Measurements from ENCODE around the gene SRI.
A peak's percentile ranks its signal among the peaks of the same experiment; 100 is the strongest.

Gene SRI

GRCh38 chr7:88223265-88223664 lies 3.4 kb upstream of the SRI start:
- H3K4me3 ChIP-seq (ENCODE audit: low read length), result no peak overlapping the region
- peaks cover 36% of the 10 kb centered on the region for H3K4me1 ChIP-seq (ENCODE audit: control insufficient read depth, insufficient read depth, low read length)
- no peaks in the 10 kb centered on the region for H3K9me3 ChIP-seq (replicated peaks; ENCODE audit: low read length)
- H3K27me3 ChIP-seq (ENCODE audit: control insufficient read depth, insufficient read depth, low read length), result no peaks in the 10 kb centered on the region
- H3K36me3 ChIP-seq (ENCODE audit: insufficient read depth, low read length), result no peaks in the 10 kb centered on the region
- no peak overlapping the region for H3K4me2 ChIP-seq (ENCODE audit: low read length)
- no peak overlapping the region for H3K9ac ChIP-seq (ENCODE audit: low read depth, low read length)

GRCh38 chr7:88218836-88219605 lies 817 bp downstream of the SRI start:
- peak overlapping the region; percentile 86 for H3K4me3 ChIP-seq (ENCODE audit: low read length)
- H3K4me1 ChIP-seq (ENCODE audit: control insufficient read depth, insufficient read depth, low read length), result peaks cover 16% of the 10 kb centered on the region
- H3K9me3 ChIP-seq (replicated peaks; ENCODE audit: low read length), result no peaks in the 10 kb centered on the region

GRCh38 chr7:88218429-88218745 lies 1.5 kb downstream of the SRI start:
- Histone ChIP-seq H3K9ac (ENCODE audit: low read depth, low read length) (peak overlapping the region; percentile 88), H3K36me3 (ENCODE audit: insufficient read depth, low read length) (peaks cover 31% of the 10 kb centered on the region), H3K4me3 (ENCODE audit: low read length) (peak overlapping the region; percentile 86), H3K27me3 (ENCODE audit: control insufficient read depth, insufficient read depth, low read length) (no peaks in the 10 kb centered on the region), H3K9me3 (replicated peaks; ENCODE audit: low read length) (no peaks in the 10 kb centered on the region), H3K4me2 (ENCODE audit: low read length) (peak overlapping the region; percentile 87), H3K4me1 (ENCODE audit: control insufficient read depth, insufficient read depth, low read length) (peaks cover 16% of the 10 kb centered on the region)

More at GRCh38 chr7:88218836-88219605, 817 bp downstream of the SRI start:
- Histone ChIP-seq H3K4me2 (ENCODE audit: low read length) (peak overlapping the region; percentile 87), H3K9ac (ENCODE audit: low read depth, low read length) (peak overlapping the region; percentile 88), H3K27me3 (ENCODE audit: control insufficient read depth, insufficient read depth, low read length) (no peaks in the 10 kb centered on the region), H3K36me3 (ENCODE audit: insufficient read depth, low read length) (peaks cover 24% of the 10 kb centered on the region)

- H3K4me1 ChIP-seq (ENCODE audit: control insufficient read depth, insufficient read depth, low read length), result peaks cover 16% of the 10 kb centered on the region
- H3K27me3 ChIP-seq (ENCODE audit: control insufficient read depth, insufficient read depth, low read length), result no peaks in the 10 kb centered on the region
- H3K9ac ChIP-seq (ENCODE audit: low read depth, low read length), result peak overlapping the region; percentile 88
- H3K36me3 ChIP-seq (ENCODE audit: insufficient read depth, low read length), result peaks cover 36% of the 10 kb centered on the region
- H3K4me3 ChIP-seq (ENCODE audit: low read length), result peak overlapping the region; percentile 86
- H3K4me2 ChIP-seq (ENCODE audit: low read length), result peak overlapping the region; percentile 87
- H3K9me3 ChIP-seq (replicated peaks; ENCODE audit: low read length), result no peaks in the 10 kb centered on the region
These were observed 2.0 kb downstream of the SRI start for GRCh38 chr7:88217675-88218428.

GRCh38 chr7:88216276-88216675 lies 3.6 kb downstream of the SRI start:
- Histone ChIP-seq H3K9ac (ENCODE audit: low read depth, low read length) (no peak overlapping the region), H3K36me3 (ENCODE audit: insufficient read depth, low read length) (peaks cover 52% of the 10 kb centered on the region), H3K4me3 (ENCODE audit: low read length) (no peak overlapping the region), H3K9me3 (replicated peaks; ENCODE audit: low read length) (no peaks in the 10 kb centered on the region), H3K27me3 (ENCODE audit: control insufficient read depth, insufficient read depth, low read length) (no peaks in the 10 kb centered on the region), H3K4me2 (ENCODE audit: low read length) (no peak overlapping the region), H3K4me1 (ENCODE audit: control insufficient read depth, insufficient read depth, low read length) (peaks cover 16% of the 10 kb centered on the region)

- Histone ChIP-seq H3K4me2 (ENCODE audit: low read length) (no peak overlapping the region), H3K27me3 (ENCODE audit: control insufficient read depth, insufficient read depth, low read length) (no peaks in the 10 kb centered on the region), H3K4me3 (ENCODE audit: low read length) (no peak overlapping the region), H3K9me3 (replicated peaks; ENCODE audit: low read length) (no peaks in the 10 kb centered on the region), H3K4me1 (ENCODE audit: control insufficient read depth, insufficient read depth, low read length) (peaks cover 9% of the 10 kb centered on the region), H3K36me3 (ENCODE audit: insufficient read depth, low read length) (peaks cover 56% of the 10 kb centered on the region), H3K9ac (ENCODE audit: low read depth, low read length) (no peak overlapping the region)
These were observed 4.5 kb downstream of the SRI start for GRCh38 chr7:88215295-88215694.

- no peak overlapping the region for H3K4me2 ChIP-seq (ENCODE audit: low read length)
These were observed 5.4 kb downstream of the SRI start for GRCh38 chr7:88214456-88214855.

GRCh38 chr7:88212918-88213317 lies 6.9 kb downstream of the SRI start:
- Histone ChIP-seq H3K4me2 (ENCODE audit: low read length) (no peak overlapping the region), H3K36me3 (ENCODE audit: insufficient read depth, low read length) (peaks cover 74% of the 10 kb centered on the region), H3K27me3 (ENCODE audit: control insufficient read depth, insufficient read depth, low read length) (no peaks in the 10 kb centered on the region), H3K9me3 (replicated peaks; ENCODE audit: low read length) (no peaks in the 10 kb centered on the region), H3K4me1 (ENCODE audit: control insufficient read depth, insufficient read depth, low read length) (peaks cover 4% of the 10 kb centered on the region), H3K4me3 (ENCODE audit: low read length) (no peak overlapping the region), H3K9ac (ENCODE audit: low read depth, low read length) (no peak overlapping the region)

More at GRCh38 chr7:88214456-88214855, 5.4 kb downstream of the SRI start:
- H3K4me3 ChIP-seq (ENCODE audit: low read length), result no peak overlapping the region
- H3K9ac ChIP-seq (ENCODE audit: low read depth, low read length), result no peak overlapping the region
- H3K27me3 ChIP-seq (ENCODE audit: control insufficient read depth, insufficient read depth, low read length), result no peaks in the 10 kb centered on the region
- H3K36me3 ChIP-seq (ENCODE audit: insufficient read depth, low read length), result peaks cover 61% of the 10 kb centered on the region
- H3K9me3 ChIP-seq (replicated peaks; ENCODE audit: low read length), result no peaks in the 10 kb centered on the region
- H3K4me1 ChIP-seq (ENCODE audit: control insufficient read depth, insufficient read depth, low read length), result peaks cover 9% of the 10 kb centered on the region

GRCh38 chr7:88208521-88208920 lies 11.3 kb downstream of the SRI start:
- no peaks in the 10 kb centered on the region for H3K4me1 ChIP-seq (ENCODE audit: control insufficient read depth, insufficient read depth, low read length)
- no peak overlapping the region for H3K4me3 ChIP-seq (ENCODE audit: low read length)
- H3K4me2 ChIP-seq (ENCODE audit: low read length), result no peak overlapping the region
- peaks cover 84% of the 10 kb centered on the region for H3K36me3 ChIP-seq (ENCODE audit: insufficient read depth, low read length)
- no peaks in the 10 kb centered on the region for H3K9me3 ChIP-seq (replicated peaks; ENCODE audit: low read length)
- H3K27me3 ChIP-seq (ENCODE audit: control insufficient read depth, insufficient read depth, low read length), result no peaks in the 10 kb centered on the region
- no peak overlapping the region for H3K9ac ChIP-seq (ENCODE audit: low read depth, low read length)

- Histone ChIP-seq H3K4me3 (ENCODE audit: low read length) (no peak overlapping the region), H3K36me3 (ENCODE audit: insufficient read depth, low read length) (peaks cover 78% of the 10 kb centered on the region), H3K4me2 (ENCODE audit: low read length) (no peak overlapping the region)
These were observed 13.6 kb downstream of the SRI start for GRCh38 chr7:88206254-88206653.

GRCh38 chr7:88205179-88205578 lies 14.7 kb downstream of the SRI start:
- no peaks in the 10 kb centered on the region for H3K27me3 ChIP-seq (ENCODE audit: control insufficient read depth, insufficient read depth, low read length)
- peaks cover 75% of the 10 kb centered on the region for H3K36me3 ChIP-seq (ENCODE audit: insufficient read depth, low read length)
- H3K4me2 ChIP-seq (ENCODE audit: low read length), result no peak overlapping the region
- H3K4me1 ChIP-seq (ENCODE audit: control insufficient read depth, insufficient read depth, low read length), result no peaks in the 10 kb centered on the region
- no peak overlapping the region for H3K4me3 ChIP-seq (ENCODE audit: low read length)
- H3K9me3 ChIP-seq (replicated peaks; ENCODE audit: low read length), result no peaks in the 10 kb centered on the region
- H3K9ac ChIP-seq (ENCODE audit: low read depth, low read length), result no peak overlapping the region

More at GRCh38 chr7:88206254-88206653, 13.6 kb downstream of the SRI start:
- Histone ChIP-seq H3K9me3 (replicated peaks; ENCODE audit: low read length) (no peaks in the 10 kb centered on the region), H3K27me3 (ENCODE audit: control insufficient read depth, insufficient read depth, low read length) (no peaks in the 10 kb centered on the region), H3K9ac (ENCODE audit: low read depth, low read length) (no peak overlapping the region), H3K4me1 (ENCODE audit: control insufficient read depth, insufficient read depth, low read length) (no peaks in the 10 kb centered on the region)
